H1 (cell line): Measurements from ENCODE around the gene CHD6. TPM values are rescaled to one million over a fixed set of nuclear protein-coding genes. Genes with fewer than 3 reads are reported as not detected.

Experiments
- CHD7 ChIP-seq: fragments of 300-600 bp; sonication (generic); IDR thresholded peaks from 2 replicates; pipeline ENCODE4 v1.7.1; 2012; ENCODE audit warnings: low read length, moderate library complexity, mild to moderate bottlenecking, inconsistent platforms; ENCODE audit not compliant: insufficient replicate concordance
- polyA plus RNA-seq, 7 experiments: library from polyadenylated mRNA; depleted of rRNA in 3 of 7; stranded (reverse) in 5 of 7; unstranded in 2 of 7; fragments of >200 nt in 5 of 7; fragments of 200-250 nt in 2 of 7; gene quantifications; 1 replicate in 5 of 7; 2 replicates in 1 of 7; 4 replicates in 1 of 7; pipeline versions ENCODE4 v1.2.1 to v1.2.3, GENCODE V29; 2011 to 2013; ENCODE audit warnings: missing spikeins in 2 of 7, mixed read lengths in 2 of 7
- total RNA-seq: library from RNA; stranded (reverse); fragmentation: NEBNext Ultra II Directional; extraction: Animal tissue kit (Norgen Biotek cat#: 25700); gene quantifications from 2 replicates; pipeline ENCODE4 v1.2.1, GENCODE V29; 2021

Gene CHD6
- total and polyA plus RNA-seq, 2 of the 8 experiments (the other 6 are each of a cell fraction or from before 2014, with no cell fraction given) = 11.1 to 62.9 TPM

DNA sequence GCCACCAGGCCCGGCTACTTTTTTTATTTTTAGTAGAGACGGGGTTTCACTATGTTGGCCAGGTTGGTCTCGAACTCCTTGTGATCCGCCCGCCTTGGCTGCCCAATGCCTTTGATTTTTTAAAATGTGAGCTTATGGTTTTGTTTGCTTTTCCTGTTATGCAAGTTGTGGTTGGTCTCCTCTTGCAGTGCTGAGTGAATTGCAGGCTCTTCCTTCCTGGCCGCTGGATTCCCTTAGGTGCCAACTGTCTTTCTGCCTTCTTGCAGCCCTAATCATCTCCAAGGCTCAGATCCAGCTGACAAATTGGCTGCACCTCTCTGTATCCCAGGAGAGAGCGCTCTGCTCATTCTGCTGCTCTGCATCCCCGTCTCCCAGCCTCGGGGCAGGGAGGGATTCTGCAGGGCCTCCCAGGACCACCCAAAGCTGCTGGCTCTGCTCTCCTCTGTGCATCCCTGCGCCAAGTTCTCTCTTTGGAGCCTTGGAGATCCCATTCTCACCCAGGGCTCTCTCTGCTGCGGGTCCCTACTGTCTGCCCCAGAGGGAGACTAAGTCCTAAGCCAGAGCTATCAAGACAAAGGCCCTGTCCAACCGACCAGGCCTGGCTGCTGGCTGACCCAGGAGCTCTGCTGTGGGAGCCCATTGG is 237.5 kb downstream of the CHD6 start (continued):
- no peak for TF ChIP-seq CHD7
- TF ChIP-seq, all 59 proteins: peak for 2
